Mammary epithelial cell (primary cell): ENCODE data around the gene HIF1A.

Experiments used
- CTCF ChIP-seq, 2 donors: IDR thresholded peaks in 1 of 2; conservative IDR thresholded peaks in 1 of 2; 2 replicates each; pipeline ENCODE4 v1.5.1; 2011 to 2012; ENCODE audit warnings: inconsistent platforms in 2 of 2, low read length in 2 of 2, mild to moderate bottlenecking in 2 of 2, control low read depth in 1 of 2, low read depth in 1 of 2; ENCODE audit not compliant: insufficient read depth in 1 of 2; ENCODE audit errors: extremely low read depth in 1 of 2
- EZH2 ChIP-seq: IDR thresholded peaks from 2 replicates; pipeline ENCODE4 v1.6.1; 2012; ENCODE audit warnings: low read length, inconsistent platforms, borderline replicate concordance

- no peak for TF ChIP-seq CTCF (conservative IDR thresholded peaks at IDR 0.05 in 1 of 2, IDR thresholded peaks at IDR 0.05 in 1 of 2; ENCODE audit: extremely low read depth in 1 of 2, insufficient read depth in 1 of 2, low read depth in 1 of 2, low read length in 2 of 2)
- no peak for TF ChIP-seq EZH2
These were observed 74.6 kb downstream of the HIF1A start for GRCh38 chr14:61769893-61770292.
